HEK293T (cell line): ENCODE results near the gene TRIM67.
"Not testable (repeated sequence)": the region's sequence is repeated elsewhere in the genome, so short reads cannot be mapped to it uniquely, and the experiment has no call there.

Experiments
- ARNT ChIP-seq: fragments of 450-650 bp; IDR thresholded peaks from 2 replicates; pipeline ENCODE4 v1.6.1; 2017; ENCODE audit warnings: mild to moderate bottlenecking
- BHLHE40 ChIP-seq: fragments of 450-650 bp; IDR thresholded peaks from 2 replicates; pipeline ENCODE4 v1.6.1; 2016; ENCODE audit warnings: mild to moderate bottlenecking, moderate library complexity, borderline replicate concordance
- ELF4 ChIP-seq: fragments of 450-650 bp; IDR thresholded peaks from 2 replicates; pipeline ENCODE4 v1.6.1; 2017; ENCODE audit warnings: antibody characterized with exemption
- FOXK2 ChIP-seq: fragments of 450-650 bp; IDR thresholded peaks from 2 replicates; pipeline ENCODE4 v1.6.1; 2016; ENCODE audit warnings: mild to moderate bottlenecking
- LEF1 ChIP-seq: fragments of 450-650 bp; IDR thresholded peaks from 2 replicates; pipeline ENCODE4 v1.6.1; 2017; ENCODE audit warnings: mild to moderate bottlenecking, borderline replicate concordance
- TF ChIP-seq, protein P1 (sequence below): fragments of 450-650 bp; IDR thresholded peaks from 2 replicates; pipeline ENCODE4 v1.6.1; 2016

DNA sequence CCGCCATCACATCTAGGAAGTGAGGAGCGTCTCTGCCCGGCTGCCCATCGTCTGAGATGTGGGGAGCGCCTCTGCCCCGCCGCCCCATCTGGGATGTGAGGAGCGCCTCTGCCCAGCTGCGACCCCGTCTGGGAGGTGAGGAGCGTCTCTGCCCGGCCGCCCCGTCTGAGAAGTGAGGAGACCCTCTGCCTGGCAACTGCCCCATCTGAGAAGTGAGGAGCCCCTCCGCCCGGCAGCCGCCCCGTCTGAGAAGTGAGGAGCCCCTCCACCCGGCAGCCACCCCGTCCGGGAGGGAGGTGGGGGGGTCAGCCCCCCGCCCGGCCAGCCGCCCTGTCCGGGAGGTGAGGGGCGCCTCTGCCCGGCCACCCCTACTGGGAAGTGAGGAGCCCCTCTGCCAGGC is 33.4 kb upstream of the TRIM67 start:
- not testable (repeated sequence) for TF ChIP-seq ELF4, FOXK2, ARNT, LEF1, BHLHE40
- TF ChIP-seq, protein P1, sequence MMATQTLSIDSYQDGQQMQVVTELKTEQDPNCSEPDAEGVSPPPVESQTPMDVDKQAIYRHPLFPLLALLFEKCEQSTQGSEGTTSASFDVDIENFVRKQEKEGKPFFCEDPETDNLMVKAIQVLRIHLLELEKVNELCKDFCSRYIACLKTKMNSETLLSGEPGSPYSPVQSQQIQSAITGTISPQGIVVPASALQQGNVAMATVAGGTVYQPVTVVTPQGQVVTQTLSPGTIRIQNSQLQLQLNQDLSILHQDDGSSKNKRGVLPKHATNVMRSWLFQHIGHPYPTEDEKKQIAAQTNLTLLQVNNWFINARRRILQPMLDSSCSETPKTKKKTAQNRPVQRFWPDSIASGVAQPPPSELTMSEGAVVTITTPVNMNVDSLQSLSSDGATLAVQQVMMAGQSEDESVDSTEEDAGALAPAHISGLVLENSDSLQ = not testable (repeated sequence)
